ENCODE results near the gene VPS13D. TPM values are rescaled to one million over a fixed set of nuclear protein-coding genes. Genes with fewer than 3 reads are reported as not detected.
A peak's percentile ranks its signal among the peaks of the same experiment; 100 is the strongest.

Gene VPS13D
- total RNA-seq, 1 donor from 2014 or later = 88.9 TPM

DNA sequence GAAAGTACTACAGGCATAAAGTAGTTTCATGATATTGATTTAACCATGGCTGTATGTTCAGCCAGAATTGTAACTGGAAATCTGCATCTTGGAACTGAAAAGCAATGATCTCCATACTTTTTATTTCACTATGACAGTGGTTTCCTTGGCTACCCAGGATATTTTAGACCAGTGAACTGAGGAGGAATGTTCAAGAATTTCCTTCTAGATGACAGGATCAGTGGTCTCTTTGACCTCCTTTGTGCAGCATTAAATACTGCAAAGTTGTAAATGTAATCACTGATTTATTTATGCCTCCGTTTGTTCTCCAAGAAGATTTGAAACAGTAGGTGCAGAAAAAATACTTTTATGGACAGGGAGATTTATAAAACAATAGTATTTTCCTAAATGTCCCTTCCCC lies 39.5 kb downstream of the VPS13D start:
- Histone ChIP-seq H3K4me1 (no peaks in the 10 kb centered on the region), H3K27ac (no peak overlapping the region), H3K36me3 (peaks cover 0 to 69% of the 10 kb centered on the region in 2 donors), H3K27me3 (no peaks in the 10 kb centered on the region), H3K4me3 (no peak overlapping the region), H3K9me3 (no peaks in the 10 kb centered on the region)
- DNase-seq (ENCODE audit: extremely low spot score in 2 of 2) = no peak
- intact Hi-C loops (cut with DNase I) = no loop called here
- TF ChIP-seq POLR2A (IDR thresholded peaks at IDR 0.05) (no peak), POLR2AphosphoS5 (IDR thresholded peaks at IDR 0.05; ENCODE audit: insufficient read depth in 1 of 2, low read depth in 1 of 2) (no peak)
- TF ChIP-seq, protein P1, sequence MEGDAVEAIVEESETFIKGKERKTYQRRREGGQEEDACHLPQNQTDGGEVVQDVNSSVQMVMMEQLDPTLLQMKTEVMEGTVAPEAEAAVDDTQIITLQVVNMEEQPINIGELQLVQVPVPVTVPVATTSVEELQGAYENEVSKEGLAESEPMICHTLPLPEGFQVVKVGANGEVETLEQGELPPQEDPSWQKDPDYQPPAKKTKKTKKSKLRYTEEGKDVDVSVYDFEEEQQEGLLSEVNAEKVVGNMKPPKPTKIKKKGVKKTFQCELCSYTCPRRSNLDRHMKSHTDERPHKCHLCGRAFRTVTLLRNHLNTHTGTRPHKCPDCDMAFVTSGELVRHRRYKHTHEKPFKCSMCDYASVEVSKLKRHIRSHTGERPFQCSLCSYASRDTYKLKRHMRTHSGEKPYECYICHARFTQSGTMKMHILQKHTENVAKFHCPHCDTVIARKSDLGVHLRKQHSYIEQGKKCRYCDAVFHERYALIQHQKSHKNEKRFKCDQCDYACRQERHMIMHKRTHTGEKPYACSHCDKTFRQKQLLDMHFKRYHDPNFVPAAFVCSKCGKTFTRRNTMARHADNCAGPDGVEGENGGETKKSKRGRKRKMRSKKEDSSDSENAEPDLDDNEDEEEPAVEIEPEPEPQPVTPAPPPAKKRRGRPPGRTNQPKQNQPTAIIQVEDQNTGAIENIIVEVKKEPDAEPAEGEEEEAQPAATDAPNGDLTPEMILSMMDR (IDR thresholded peaks at IDR 0.05) = no peak

- H3K27ac ChIP-seq = no peak overlapping the region
- H3K36me3 ChIP-seq = peaks cover 0 to 68% of the 10 kb centered on the region in 2 donors
- intact Hi-C loops (cut with DNase I) = no loop called here
Observed at GRCh38 chr1:12271033-12271432, 41.2 kb downstream of the VPS13D start.

DNA sequence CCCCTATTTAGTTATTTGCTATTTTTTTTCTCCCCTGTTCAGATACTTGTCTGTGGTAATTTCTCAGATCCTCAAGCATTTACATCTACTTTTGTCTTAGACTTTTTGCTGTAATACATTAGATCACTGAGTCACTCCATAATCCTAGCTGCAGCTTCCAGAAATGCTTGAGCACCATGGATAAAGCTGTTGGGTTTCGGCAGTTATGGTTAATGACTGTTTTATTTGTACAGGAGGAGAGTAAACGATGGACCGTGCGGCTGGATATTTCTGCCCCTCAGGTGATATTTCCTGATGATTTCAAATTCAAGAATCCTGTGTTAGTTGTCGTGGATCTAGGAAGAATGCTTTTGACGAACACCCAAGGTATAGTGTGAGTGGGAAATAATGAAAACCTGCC lies 42.9 kb downstream of the VPS13D start:
- no peak overlapping the region for H3K27ac ChIP-seq
- TF ChIP-seq POLR2A (IDR thresholded peaks at IDR 0.05) (no peak), POLR2AphosphoS5 (IDR thresholded peaks at IDR 0.05; ENCODE audit: insufficient read depth in 1 of 2, low read depth in 1 of 2) (no peak)
- TF ChIP-seq, protein P1 (IDR thresholded peaks at IDR 0.05) = no peak
- peaks cover 0 to 73% of the 10 kb centered on the region in 2 donors for H3K36me3 ChIP-seq
- H3K4me1 ChIP-seq = no peaks in the 10 kb centered on the region
- DNase-seq (ENCODE audit: extremely low spot score in 2 of 2) = no peak
- no peaks in the 10 kb centered on the region for H3K9me3 ChIP-seq
- H3K27me3 ChIP-seq = no peaks in the 10 kb centered on the region
- intact Hi-C loops (cut with DNase I) = no loop called here
- no peak overlapping the region for H3K4me3 ChIP-seq

More at GRCh38 chr1:12271033-12271432, 41.2 kb downstream of the VPS13D start:
- TF ChIP-seq POLR2AphosphoS5 (IDR thresholded peaks at IDR 0.05; ENCODE audit: insufficient read depth in 1 of 2, low read depth in 1 of 2) (no peak), POLR2A (IDR thresholded peaks at IDR 0.05) (no peak)
- TF ChIP-seq, protein P1 (IDR thresholded peaks at IDR 0.05) = no peak
- no peaks in the 10 kb centered on the region for H3K4me1 ChIP-seq
- H3K27me3 ChIP-seq = no peaks in the 10 kb centered on the region
- no peaks in the 10 kb centered on the region for H3K9me3 ChIP-seq
- H3K4me3 ChIP-seq = no peak overlapping the region
- no peak for DNase-seq (ENCODE audit: extremely low spot score in 2 of 2)

- no peaks in the 10 kb centered on the region for H3K9me3 ChIP-seq
Observed at GRCh38 chr1:12275370-12275769, 45.5 kb downstream of the VPS13D start.

DNA sequence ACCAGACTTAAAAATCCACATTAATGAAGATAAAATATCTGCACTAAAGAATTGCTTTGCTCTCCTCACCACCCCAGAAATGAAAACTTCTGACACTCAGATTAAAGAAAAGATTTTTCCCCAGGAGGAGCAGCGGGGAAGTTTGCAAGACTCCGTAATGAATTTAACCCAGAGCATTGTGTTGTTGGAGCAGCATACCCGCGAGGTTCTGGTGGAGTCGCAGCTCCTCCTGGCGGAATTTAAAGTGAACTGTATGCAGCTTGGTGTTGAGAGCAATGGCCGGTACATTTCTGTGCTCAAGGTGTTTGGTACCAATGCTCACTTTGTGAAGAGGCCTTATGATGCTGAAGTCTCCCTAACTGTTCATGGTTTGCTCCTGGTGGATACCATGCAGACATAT lies 46.4 kb downstream of the VPS13D start:
- Histone ChIP-seq H3K36me3 (peaks cover 0 to 55% of the 10 kb centered on the region in 2 donors), H3K4me1 (no peaks in the 10 kb centered on the region)
- no peak for DNase-seq (ENCODE audit: extremely low spot score in 2 of 2)

More at GRCh38 chr1:12275370-12275769, 45.5 kb downstream of the VPS13D start:
- H3K4me1 ChIP-seq = no peaks in the 10 kb centered on the region
- TF ChIP-seq, protein P1 (IDR thresholded peaks at IDR 0.05) = peak; percentile 32 to 74 (median 46)
- no peak for TF ChIP-seq POLR2AphosphoS5 (IDR thresholded peaks at IDR 0.05; ENCODE audit: insufficient read depth in 1 of 2, low read depth in 1 of 2)
- no peak for DNase-seq (ENCODE audit: extremely low spot score in 2 of 2)
- no peak overlapping the region for H3K4me3 ChIP-seq
- intact Hi-C loops (cut with DNase I) = no loop called here
- H3K27me3 ChIP-seq = no peaks in the 10 kb centered on the region
- peaks cover 0 to 63% of the 10 kb centered on the region in 2 donors for H3K36me3 ChIP-seq
- no peak overlapping the region for H3K27ac ChIP-seq

More for the DNA sequence above, 46.4 kb downstream of the VPS13D start:
- intact Hi-C loops (cut with DNase I) = no loop called here
- H3K4me3 ChIP-seq = no peak overlapping the region
- TF ChIP-seq, protein P1 (IDR thresholded peaks at IDR 0.05) = peak in 2 of 3 experiments; percentile 32 to 37
- no peak for TF ChIP-seq POLR2A (IDR thresholded peaks at IDR 0.05)
- no peak for TF ChIP-seq POLR2AphosphoS5 (IDR thresholded peaks at IDR 0.05; ENCODE audit: insufficient read depth in 1 of 2, low read depth in 1 of 2)
- H3K27me3 ChIP-seq = no peaks in the 10 kb centered on the region
- H3K27ac ChIP-seq = no peak overlapping the region
- no peaks in the 10 kb centered on the region for H3K9me3 ChIP-seq

All from vagina (tissue), 2 donors.